ENCODE data around the gene IL1RAPL1. TPM values are rescaled to one million over a fixed set of nuclear protein-coding genes. Genes with fewer than 3 reads are reported as not detected.

The IL1RAPL1 gene
- total and polyA plus RNA-seq, 9 donors = 0.39 to 2.3 (median 1.2) TPM

DNA sequence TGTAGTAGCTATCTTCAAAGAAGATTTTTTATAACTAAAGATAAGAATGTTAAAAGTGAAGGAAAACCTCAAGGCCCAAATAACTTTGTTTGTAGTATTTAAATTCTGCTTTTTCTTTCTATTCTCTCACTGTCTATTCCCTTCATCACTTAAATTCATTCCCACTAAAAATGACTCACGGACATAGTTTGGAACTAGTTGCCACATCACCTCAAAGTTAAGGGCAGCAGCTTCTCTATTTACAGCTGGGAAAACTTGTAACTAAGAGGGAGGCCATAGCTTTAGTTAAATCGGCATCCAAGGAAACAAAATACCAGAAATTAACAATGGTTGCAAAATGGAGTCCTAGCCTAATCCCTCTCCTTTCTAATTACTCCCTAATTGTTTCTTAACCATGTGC lies 1302.8 kb downstream of the IL1RAPL1 start:
- Histone ChIP-seq H3K27ac (ENCODE audit: low read length) (no peak overlapping the region), H3K4me3 (ENCODE audit: low read length) (no peak overlapping the region), H3K9me3 (replicated peaks; ENCODE audit: control insufficient read depth, low read depth, low read length) (no peaks in the 10 kb centered on the region), H3K4me1 (ENCODE audit: control insufficient read depth, insufficient read depth, low read length) (no peaks in the 10 kb centered on the region), H3K27me3 (ENCODE audit: control insufficient read depth, insufficient read depth, low read length) (no peaks in the 10 kb centered on the region), H3K36me3 (ENCODE audit: control insufficient read depth, insufficient read depth, low read length) (no peaks in the 10 kb centered on the region)
- WGBS (ENCODE audit: insufficient coverage) = no CpG with 5 or more reads among the region's 2 CpGs
- DNase-seq = no peak

- WGBS (ENCODE audit: insufficient coverage) = 65% methylated on average over 2 of the region's 2 CpGs
- no peaks in the 10 kb centered on the region for H3K9me3 ChIP-seq (replicated peaks; ENCODE audit: control insufficient read depth, low read depth, low read length)
- H3K27ac ChIP-seq (ENCODE audit: low read length) = no peak overlapping the region
- H3K4me3 ChIP-seq (ENCODE audit: low read length) = no peak overlapping the region
- H3K27me3 ChIP-seq (ENCODE audit: control insufficient read depth, insufficient read depth, low read length) = no peaks in the 10 kb centered on the region
- no peak for DNase-seq
- no peaks in the 10 kb centered on the region for H3K36me3 ChIP-seq (ENCODE audit: control insufficient read depth, insufficient read depth, low read length)
- no peaks in the 10 kb centered on the region for H3K4me1 ChIP-seq (ENCODE audit: control insufficient read depth, insufficient read depth, low read length)
These were observed 1303.5 kb downstream of the IL1RAPL1 start for GRCh38 chrX:29890646-29891200.

- Histone ChIP-seq H3K36me3 (ENCODE audit: control insufficient read depth, insufficient read depth, low read length) (no peaks in the 10 kb centered on the region), H3K4me1 (ENCODE audit: control insufficient read depth, insufficient read depth, low read length) (no peaks in the 10 kb centered on the region), H3K4me3 (ENCODE audit: low read length) (no peak overlapping the region), H3K27ac (ENCODE audit: low read length) (no peak overlapping the region), H3K9me3 (replicated peaks; ENCODE audit: control insufficient read depth, low read depth, low read length) (no peaks in the 10 kb centered on the region), H3K27me3 (ENCODE audit: control insufficient read depth, insufficient read depth, low read length) (no peaks in the 10 kb centered on the region)
- DNase-seq = no peak
- 60% methylated on average over 1 of the region's 3 CpGs for WGBS (ENCODE audit: insufficient coverage)
These were observed 1314.8 kb downstream of the IL1RAPL1 start for GRCh38 chrX:29902004-29902403.

- no peak for DNase-seq
- Histone ChIP-seq H3K4me3 (ENCODE audit: low read length) (no peak overlapping the region), H3K27ac (ENCODE audit: low read length) (no peak overlapping the region), H3K4me1 (ENCODE audit: control insufficient read depth, insufficient read depth, low read length) (no peaks in the 10 kb centered on the region), H3K9me3 (replicated peaks; ENCODE audit: control insufficient read depth, low read depth, low read length) (no peaks in the 10 kb centered on the region), H3K36me3 (ENCODE audit: control insufficient read depth, insufficient read depth, low read length) (no peaks in the 10 kb centered on the region), H3K27me3 (ENCODE audit: control insufficient read depth, insufficient read depth, low read length) (no peaks in the 10 kb centered on the region)
These were observed 1316.1 kb downstream of the IL1RAPL1 start for GRCh38 chrX:29903360-29903759.

GRCh38 chrX:29911673-29912072 lies 1324.4 kb downstream of the IL1RAPL1 start:
- DNase-seq = no peak
- Histone ChIP-seq H3K36me3 (ENCODE audit: control insufficient read depth, insufficient read depth, low read length) (no peaks in the 10 kb centered on the region), H3K27me3 (ENCODE audit: control insufficient read depth, insufficient read depth, low read length) (no peaks in the 10 kb centered on the region), H3K27ac (ENCODE audit: low read length) (no peak overlapping the region), H3K4me1 (ENCODE audit: control insufficient read depth, insufficient read depth, low read length) (no peaks in the 10 kb centered on the region), H3K9me3 (replicated peaks; ENCODE audit: control insufficient read depth, low read depth, low read length) (no peaks in the 10 kb centered on the region), H3K4me3 (ENCODE audit: low read length) (no peak overlapping the region)
- no CpG with 5 or more reads among the region's 4 CpGs for WGBS (ENCODE audit: insufficient coverage)

DNA sequence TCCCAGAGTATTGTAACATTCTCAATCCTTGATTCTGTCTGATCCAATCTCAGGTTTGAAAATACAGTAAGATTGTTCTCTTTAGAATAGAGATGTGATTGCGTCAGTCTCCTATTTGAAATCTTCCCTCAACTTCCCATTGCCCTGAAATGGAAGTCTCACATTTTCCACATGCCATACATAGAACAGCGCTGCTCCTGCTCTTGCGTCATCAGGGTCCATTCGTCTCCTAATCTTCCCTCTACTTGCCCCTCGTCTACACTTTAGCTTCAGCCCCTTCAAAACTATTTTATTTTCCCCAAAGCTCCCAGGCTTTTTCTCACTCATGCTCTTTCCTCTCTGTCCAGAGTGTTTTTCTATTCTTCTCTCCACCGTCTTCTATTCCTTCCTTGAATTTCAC lies 1326.4 kb downstream of the IL1RAPL1 start:
- no peaks in the 10 kb centered on the region for H3K4me1 ChIP-seq (ENCODE audit: control insufficient read depth, insufficient read depth, low read length)
- WGBS (ENCODE audit: insufficient coverage) = 76% methylated on average over 4 of the region's 6 CpGs

DNA sequence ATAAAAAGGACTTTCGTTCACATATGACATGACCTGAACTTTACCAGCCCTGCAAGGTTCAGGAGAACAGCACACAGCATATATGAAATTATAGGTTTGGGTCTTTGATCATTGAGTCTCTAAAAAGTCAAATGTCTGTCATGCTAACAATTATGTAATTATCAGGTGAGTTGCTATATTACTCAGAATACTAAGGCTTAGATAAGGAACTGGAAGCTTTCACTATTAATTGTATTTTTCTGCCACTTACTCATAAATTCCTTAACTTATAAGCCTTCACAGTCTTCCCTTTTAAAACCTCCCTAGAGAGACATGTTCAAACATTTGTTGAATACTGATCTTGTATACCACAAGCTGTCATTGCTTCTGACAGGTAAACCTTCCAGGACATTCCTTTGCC lies 1335.4 kb downstream of the IL1RAPL1 start:
- no CpG with 5 or more reads among the region's 1 CpG for WGBS (ENCODE audit: insufficient coverage)
- Histone ChIP-seq H3K4me3 (ENCODE audit: low read length) (no peak overlapping the region), H3K27me3 (ENCODE audit: control insufficient read depth, insufficient read depth, low read length) (no peaks in the 10 kb centered on the region), H3K27ac (ENCODE audit: low read length) (no peak overlapping the region), H3K4me1 (ENCODE audit: control insufficient read depth, insufficient read depth, low read length) (no peaks in the 10 kb centered on the region), H3K9me3 (replicated peaks; ENCODE audit: control insufficient read depth, low read depth, low read length) (no peaks in the 10 kb centered on the region), H3K36me3 (ENCODE audit: control insufficient read depth, insufficient read depth, low read length) (no peaks in the 10 kb centered on the region)
- no peak for DNase-seq

More for the DNA sequence above, 1326.4 kb downstream of the IL1RAPL1 start:
- H3K27ac ChIP-seq (ENCODE audit: low read length) = no peak overlapping the region
- no peak overlapping the region for H3K4me3 ChIP-seq (ENCODE audit: low read length)
- no peaks in the 10 kb centered on the region for H3K27me3 ChIP-seq (ENCODE audit: control insufficient read depth, insufficient read depth, low read length)
- no peaks in the 10 kb centered on the region for H3K9me3 ChIP-seq (replicated peaks; ENCODE audit: control insufficient read depth, low read depth, low read length)
- no peak for DNase-seq
- H3K36me3 ChIP-seq (ENCODE audit: control insufficient read depth, insufficient read depth, low read length) = no peaks in the 10 kb centered on the region

GRCh38 chrX:29926056-29926455 lies 1338.8 kb downstream of the IL1RAPL1 start:
- Histone ChIP-seq H3K4me1 (ENCODE audit: control insufficient read depth, insufficient read depth, low read length) (no peaks in the 10 kb centered on the region), H3K36me3 (ENCODE audit: control insufficient read depth, insufficient read depth, low read length) (no peaks in the 10 kb centered on the region), H3K4me3 (ENCODE audit: low read length) (no peak overlapping the region), H3K9me3 (replicated peaks; ENCODE audit: control insufficient read depth, low read depth, low read length) (no peaks in the 10 kb centered on the region), H3K27me3 (ENCODE audit: control insufficient read depth, insufficient read depth, low read length) (peaks cover 2% of the 10 kb centered on the region), H3K27ac (ENCODE audit: low read length) (no peak overlapping the region)
- DNase-seq = no peak
- WGBS (ENCODE audit: insufficient coverage) = no CpG with 5 or more reads among the region's 1 CpG

- Histone ChIP-seq H3K27me3 (ENCODE audit: control insufficient read depth, insufficient read depth, low read length) (peaks cover 2% of the 10 kb centered on the region), H3K4me1 (ENCODE audit: control insufficient read depth, insufficient read depth, low read length) (no peaks in the 10 kb centered on the region), H3K4me3 (ENCODE audit: low read length) (no peak overlapping the region), H3K36me3 (ENCODE audit: control insufficient read depth, insufficient read depth, low read length) (no peaks in the 10 kb centered on the region), H3K9me3 (replicated peaks; ENCODE audit: control insufficient read depth, low read depth, low read length) (no peaks in the 10 kb centered on the region), H3K27ac (ENCODE audit: low read length) (no peak overlapping the region)
- no peak for DNase-seq
- 70% methylated on average over 2 of the region's 2 CpGs for WGBS (ENCODE audit: insufficient coverage)
These were observed 1339.4 kb downstream of the IL1RAPL1 start for GRCh38 chrX:29926659-29927058.

GRCh38 chrX:29935455-29935854 lies 1348.2 kb downstream of the IL1RAPL1 start:
- no peak overlapping the region for H3K4me3 ChIP-seq (ENCODE audit: low read length)
- DNase-seq = no peak
- peaks cover 3% of the 10 kb centered on the region for H3K27me3 ChIP-seq (ENCODE audit: control insufficient read depth, insufficient read depth, low read length)
- H3K9me3 ChIP-seq (replicated peaks; ENCODE audit: control insufficient read depth, low read depth, low read length) = no peaks in the 10 kb centered on the region
- H3K4me1 ChIP-seq (ENCODE audit: control insufficient read depth, insufficient read depth, low read length) = no peaks in the 10 kb centered on the region
- no peaks in the 10 kb centered on the region for H3K36me3 ChIP-seq (ENCODE audit: control insufficient read depth, insufficient read depth, low read length)
- no peak overlapping the region for H3K27ac ChIP-seq (ENCODE audit: low read length)
- no CpG with 5 or more reads among the region's 1 CpG for WGBS (ENCODE audit: insufficient coverage)

GRCh38 chrX:29940750-29941149 lies 1353.5 kb downstream of the IL1RAPL1 start:
- no peaks in the 10 kb centered on the region for H3K4me1 ChIP-seq (ENCODE audit: control insufficient read depth, insufficient read depth, low read length)
- no peak overlapping the region for H3K27ac ChIP-seq (ENCODE audit: low read length)
- H3K4me3 ChIP-seq (ENCODE audit: low read length) = no peak overlapping the region
- no peaks in the 10 kb centered on the region for H3K36me3 ChIP-seq (ENCODE audit: control insufficient read depth, insufficient read depth, low read length)
- no peak for DNase-seq
- WGBS (ENCODE audit: insufficient coverage) = no CpG with 5 or more reads among the region's 2 CpGs
- no peaks in the 10 kb centered on the region for H3K9me3 ChIP-seq (replicated peaks; ENCODE audit: control insufficient read depth, low read depth, low read length)
- peaks cover 5% of the 10 kb centered on the region for H3K27me3 ChIP-seq (ENCODE audit: control insufficient read depth, insufficient read depth, low read length)
